Hepatocyte (in vitro differentiated cells): ENCODE measurements around the gene FANCI. TPM values are rescaled to one million over a fixed set of nuclear protein-coding genes. Genes with fewer than 3 reads are reported as not detected.

Experiments
- DNase-seq: peaks from one replicate; pipeline ENCODE4 v3.0.0-alpha.2; 2016; ENCODE audit warnings: low spot score
- H2AFZ ChIP-seq: fragments of 200-600 bp; sonication (generic); 2 replicates; pipeline ENCODE4 v1.6.0; 2016; ENCODE audit warnings: antibody characterized with exemption, mild to moderate bottlenecking
- H3K27ac ChIP-seq: fragments of 200-600 bp; sonication (generic); 2 replicates; pipeline ENCODE4 v1.5.1; 2016; ENCODE audit warnings: mild to moderate bottlenecking
- H3K27me3 ChIP-seq: fragments of 200-600 bp; sonication (generic); 2 replicates; pipeline ENCODE4 v1.6.1; 2016
- H3K36me3 ChIP-seq: fragments of 200-600 bp; sonication (generic); replicated peaks from 2 replicates; pipeline ENCODE4 v1.5.1; 2016; ENCODE audit warnings: low read depth; ENCODE audit not compliant: insufficient read depth
- H3K4me1 ChIP-seq: fragments of 200-600 bp; sonication (generic); 2 replicates; pipeline ENCODE4 v1.5.1; 2016; ENCODE audit warnings: mild to moderate bottlenecking, moderate library complexity; ENCODE audit not compliant: insufficient read depth
- H3K4me2 ChIP-seq: fragments of 200-600 bp; sonication (generic); 2 replicates; pipeline ENCODE4 v1.6.0; 2016
- H3K4me3 ChIP-seq: fragments of 200-600 bp; sonication (generic); 2 replicates; pipeline ENCODE4 v1.5.1; 2016; ENCODE audit warnings: mild to moderate bottlenecking
- H3K79me2 ChIP-seq: fragments of 200-600 bp; sonication (generic); 2 replicates; pipeline ENCODE4 v1.6.0; 2017; ENCODE audit warnings: mild to moderate bottlenecking
- H3K9me2 ChIP-seq: fragments of 200-600 bp; sonication (generic); replicated peaks from 2 replicates; pipeline ENCODE4 v1.6.0; 2017; ENCODE audit warnings: mild to moderate bottlenecking; ENCODE audit not compliant: insufficient read depth
- H3K9me3 ChIP-seq: fragments of 200-600 bp; sonication (generic); 2 replicates; pipeline ENCODE4 v1.5.1; 2016; ENCODE audit warnings: low read depth, mild to moderate bottlenecking
- H4K20me1 ChIP-seq: fragments of 200-600 bp; sonication (generic); 2 replicates; pipeline ENCODE4 v1.6.0; 2016; ENCODE audit warnings: mild to moderate bottlenecking; ENCODE audit not compliant: insufficient read depth, poor library complexity, severe bottlenecking
- CTCF ChIP-seq: fragments of 200-600 bp; sonication (generic); IDR thresholded peaks from 2 replicates; pipeline ENCODE4 v1.5.1; 2016; ENCODE audit warnings: antibody characterized with exemption, mild to moderate bottlenecking; ENCODE audit not compliant: poor library complexity
- EZH2 ChIP-seq: fragments of 200-600 bp; sonication (generic); IDR thresholded peaks from 2 replicates; pipeline ENCODE4 v1.6.1; 2016; ENCODE audit warnings: antibody characterized with exemption, mild to moderate bottlenecking, borderline replicate concordance
- EZH2phosphoT487 ChIP-seq: fragments of 200-600 bp; sonication (generic); IDR thresholded peaks from one replicate; pipeline ENCODE4 v1.6.1; 2018; ENCODE audit warnings: antibody characterized with exemption, mild to moderate bottlenecking, low read depth, moderate library complexity; ENCODE audit not compliant: unreplicated experiment, severe bottlenecking
- WGBS: methylation state at CpG from one replicate; pipeline ENCODE4 v1.1.6; 2016; ENCODE audit warnings: low lambda C conversion rate; ENCODE audit errors: missing lambda C conversion rate; 5-methylcytosine and 5-hydroxymethylcytosine counted together
- polyA plus RNA-seq: library from polyadenylated mRNA; unstranded; fragments of >200 nt; fragmentation: Nextera tagmentation; extraction: Ambion mirVana; gene quantifications from 2 replicates; pipeline ENCODE4 v1.2.1, GENCODE V29; 2016
- total RNA-seq: library from RNA; depleted of rRNA; stranded (reverse); fragments of >200 nt; gene quantifications from 2 replicates; pipeline ENCODE4 v1.2.3, GENCODE V29; 2014

FANCI gene
- total and polyA plus RNA-seq, 2 experiments from 2014 or later: 8.0 to 14.5 TPM

GRCh38 chr15:89323825-89324224 lies 80.0 kb downstream of the FANCI start:
- 96% methylated on average over 6 of the region's 6 CpGs for WGBS
- no peaks in the 10 kb centered on the region for H3K79me2 ChIP-seq
- H4K20me1 ChIP-seq: peaks cover 2% of the 10 kb centered on the region

GRCh38 chr15:89325039-89325803 lies 81.4 kb downstream of the FANCI start:
- Histone ChIP-seq H3K4me3 (no peak overlapping the region), H3K4me1 (no peaks in the 10 kb centered on the region), H3K9me2 (no peaks in the 10 kb centered on the region), H3K27me3 (no peaks in the 10 kb centered on the region), H3K36me3 (peaks cover 4% of the 10 kb centered on the region), H3K79me2 (peaks cover 8% of the 10 kb centered on the region), H4K20me1 (peaks cover 11% of the 10 kb centered on the region), H2AFZ (no peak overlapping the region), H3K27ac (no peak overlapping the region), H3K4me2 (no peak overlapping the region), H3K9me3 (no peaks in the 10 kb centered on the region)
- DNase-seq: no peak
- no peak for TF ChIP-seq EZH2phosphoT487
- TF ChIP-seq EZH2: no peak
- TF ChIP-seq CTCF: no peak
- whole genome bisulfite sequencing: 96% methylated on average over 10 of the region's 11 CpGs

More at GRCh38 chr15:89323825-89324224, 80.0 kb downstream of the FANCI start:
- no peak for DNase-seq
- Histone ChIP-seq H3K9me3 (no peaks in the 10 kb centered on the region), H3K27me3 (no peaks in the 10 kb centered on the region), H2AFZ (no peak overlapping the region), H3K36me3 (no peaks in the 10 kb centered on the region), H3K4me2 (no peak overlapping the region), H3K27ac (no peak overlapping the region), H3K4me1 (no peaks in the 10 kb centered on the region), H3K4me3 (no peak overlapping the region), H3K9me2 (no peaks in the 10 kb centered on the region)
- no peak for TF ChIP-seq CTCF
- TF ChIP-seq EZH2phosphoT487: no peak
- TF ChIP-seq EZH2: no peak

GRCh38 chr15:89326316-89326715 lies 82.5 kb downstream of the FANCI start:
- Histone ChIP-seq H3K4me1 (peaks cover 3% of the 10 kb centered on the region), H3K9me3 (no peaks in the 10 kb centered on the region), H3K4me2 (no peak overlapping the region), H3K4me3 (no peak overlapping the region), H3K79me2 (peaks cover 18% of the 10 kb centered on the region), H3K27me3 (no peaks in the 10 kb centered on the region), H2AFZ (no peak overlapping the region), H3K27ac (no peak overlapping the region), H4K20me1 (peaks cover 20% of the 10 kb centered on the region), H3K36me3 (peaks cover 4% of the 10 kb centered on the region), H3K9me2 (no peaks in the 10 kb centered on the region)
- DNase-seq: no peak
- no peak for TF ChIP-seq EZH2phosphoT487
- WGBS: 88% methylated on average over 6 of the region's 6 CpGs

- 93% methylated on average over 6 of the region's 6 CpGs for WGBS
- Histone ChIP-seq H3K4me2 (no peak overlapping the region), H3K36me3 (peaks cover 4% of the 10 kb centered on the region), H4K20me1 (peaks cover 28% of the 10 kb centered on the region), H3K79me2 (peaks cover 26% of the 10 kb centered on the region), H3K4me1 (peaks cover 8% of the 10 kb centered on the region), H2AFZ (no peak overlapping the region), H3K9me3 (no peaks in the 10 kb centered on the region), H3K27me3 (no peaks in the 10 kb centered on the region), H3K27ac (no peak overlapping the region), H3K9me2 (no peaks in the 10 kb centered on the region), H3K4me3 (no peak overlapping the region)
- no peak for DNase-seq
- TF ChIP-seq EZH2phosphoT487 (no peak), EZH2 (no peak), CTCF (no peak)
These were observed 83.3 kb downstream of the FANCI start for GRCh38 chr15:89327113-89327512.
